Type B pancreatic cell (in vitro differentiated cells): ENCODE data around the gene PCBP3. TPM values are rescaled to one million over a fixed set of nuclear protein-coding genes. Genes with fewer than 3 reads are reported as not detected.
"Not testable (repeated sequence)": the region's sequence is repeated elsewhere in the genome, so short reads cannot be mapped to it uniquely, and the experiment has no call there.

Experiments used
- DNase-seq: peaks from one replicate; pipeline ENCODE4 v3.0.0; 2021; ENCODE audit warnings: mixed read lengths; ENCODE audit not compliant: unreplicated experiment; ENCODE audit errors: extremely low spot score
- H3K27ac Mint-ChIP-seq: 2 replicates; pipeline ENCODE4 v1.8.0; 2021; ENCODE audit warnings: mild to moderate bottlenecking, mixed read lengths
- H3K27me3 Mint-ChIP-seq: 2 replicates; pipeline ENCODE4 v1.8.0; 2021; ENCODE audit warnings: mixed read lengths
- H3K36me3 Mint-ChIP-seq: 2 replicates; pipeline ENCODE4 v1.8.0; 2021; ENCODE audit warnings: mixed read lengths
- H3K4me1 Mint-ChIP-seq: one replicate; pipeline ENCODE4 v1.8.0; 2021; ENCODE audit warnings: mixed read lengths; ENCODE audit not compliant: unreplicated experiment
- H3K4me3 Mint-ChIP-seq: 2 replicates; pipeline ENCODE4 v1.8.0; 2021; ENCODE audit warnings: mild to moderate bottlenecking, mixed read lengths
- H3K9me3 Mint-ChIP-seq: 2 replicates; pipeline ENCODE4 v1.8.0; 2021; ENCODE audit warnings: mixed read lengths
- total RNA-seq: library from RNA; stranded (reverse); gene quantifications from 2 replicates; pipeline ENCODE4 v1.2.1, GENCODE V29; 2021; ENCODE audit warnings: low replicate concordance
- TF ChIP-seq, protein P1 (sequence below): fragments of 200-600 bp; sonication (generic); conservative IDR thresholded peaks from 2 replicates; pipeline ENCODE4 v1.5.0; 2021; ENCODE audit warnings: antibody characterized with exemption, mild to moderate bottlenecking

The PCBP3 gene
- total RNA-seq, 1 donor from 2014 or later = 5.5 TPM

DNA sequence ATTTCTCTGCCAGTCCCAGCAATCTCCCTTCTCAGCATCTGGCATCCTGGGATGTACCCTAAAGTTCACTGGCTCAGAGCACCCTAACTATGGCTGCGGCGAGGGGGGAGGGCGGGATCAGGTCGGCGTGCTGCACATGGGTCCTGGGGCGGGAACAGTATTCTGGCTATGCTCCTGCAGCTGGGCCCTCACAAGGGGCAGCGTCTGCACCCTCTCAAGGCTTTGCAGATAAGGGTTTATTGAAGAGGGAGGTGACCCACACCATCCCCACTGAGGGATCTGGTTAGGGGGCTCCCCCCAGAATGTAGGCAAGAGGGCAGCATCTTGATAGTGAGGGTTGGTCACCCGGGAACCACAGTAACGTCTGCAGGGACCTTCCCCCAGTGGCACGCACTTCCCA lies 44.9 kb upstream of the PCBP3 start:
- H3K4me3 Mint-ChIP-seq = no peak overlapping the region
- no peak overlapping the region for H3K27ac Mint-ChIP-seq
- no peak for DNase-seq
- TF ChIP-seq, protein P1, sequence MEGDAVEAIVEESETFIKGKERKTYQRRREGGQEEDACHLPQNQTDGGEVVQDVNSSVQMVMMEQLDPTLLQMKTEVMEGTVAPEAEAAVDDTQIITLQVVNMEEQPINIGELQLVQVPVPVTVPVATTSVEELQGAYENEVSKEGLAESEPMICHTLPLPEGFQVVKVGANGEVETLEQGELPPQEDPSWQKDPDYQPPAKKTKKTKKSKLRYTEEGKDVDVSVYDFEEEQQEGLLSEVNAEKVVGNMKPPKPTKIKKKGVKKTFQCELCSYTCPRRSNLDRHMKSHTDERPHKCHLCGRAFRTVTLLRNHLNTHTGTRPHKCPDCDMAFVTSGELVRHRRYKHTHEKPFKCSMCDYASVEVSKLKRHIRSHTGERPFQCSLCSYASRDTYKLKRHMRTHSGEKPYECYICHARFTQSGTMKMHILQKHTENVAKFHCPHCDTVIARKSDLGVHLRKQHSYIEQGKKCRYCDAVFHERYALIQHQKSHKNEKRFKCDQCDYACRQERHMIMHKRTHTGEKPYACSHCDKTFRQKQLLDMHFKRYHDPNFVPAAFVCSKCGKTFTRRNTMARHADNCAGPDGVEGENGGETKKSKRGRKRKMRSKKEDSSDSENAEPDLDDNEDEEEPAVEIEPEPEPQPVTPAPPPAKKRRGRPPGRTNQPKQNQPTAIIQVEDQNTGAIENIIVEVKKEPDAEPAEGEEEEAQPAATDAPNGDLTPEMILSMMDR = no peak
- peaks cover 6% of the 10 kb centered on the region for H3K9me3 Mint-ChIP-seq
- peaks cover 30% of the 10 kb centered on the region for H3K27me3 Mint-ChIP-seq
- H3K36me3 Mint-ChIP-seq = no peaks in the 10 kb centered on the region
- no peaks in the 10 kb centered on the region for H3K4me1 Mint-ChIP-seq

DNA sequence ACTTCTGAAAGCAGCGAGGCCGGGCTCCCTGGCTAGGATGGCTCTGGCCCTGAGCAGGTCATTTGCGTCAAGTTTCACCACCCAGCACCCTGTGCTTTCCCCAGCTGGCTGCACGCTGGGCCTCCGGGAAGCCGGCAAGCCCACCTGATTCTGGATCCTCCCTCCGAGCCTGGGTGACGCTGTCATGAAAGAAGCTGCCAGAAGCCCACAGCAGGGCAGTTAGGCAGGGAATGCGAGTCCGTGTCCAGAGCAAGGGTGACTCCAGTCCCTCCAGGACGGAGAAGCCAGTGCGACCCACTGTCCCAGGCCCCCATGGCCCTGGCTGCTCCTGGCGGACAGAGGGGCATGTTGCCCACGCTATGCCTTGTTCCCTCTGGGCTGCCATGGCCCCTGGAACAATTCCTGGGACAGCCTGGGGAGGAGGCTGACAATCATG lies 44.4 kb upstream of the PCBP3 start:
- Mint-ChIP-seq H3K4me3 (no peak overlapping the region), H3K27me3 (peaks cover 32% of the 10 kb centered on the region), H3K36me3 (no peaks in the 10 kb centered on the region), H3K4me1 (no peaks in the 10 kb centered on the region), H3K9me3 (peaks cover 10% of the 10 kb centered on the region), H3K27ac (no peak overlapping the region)
- no peak for DNase-seq
- TF ChIP-seq, protein P1 = no peak

DNA sequence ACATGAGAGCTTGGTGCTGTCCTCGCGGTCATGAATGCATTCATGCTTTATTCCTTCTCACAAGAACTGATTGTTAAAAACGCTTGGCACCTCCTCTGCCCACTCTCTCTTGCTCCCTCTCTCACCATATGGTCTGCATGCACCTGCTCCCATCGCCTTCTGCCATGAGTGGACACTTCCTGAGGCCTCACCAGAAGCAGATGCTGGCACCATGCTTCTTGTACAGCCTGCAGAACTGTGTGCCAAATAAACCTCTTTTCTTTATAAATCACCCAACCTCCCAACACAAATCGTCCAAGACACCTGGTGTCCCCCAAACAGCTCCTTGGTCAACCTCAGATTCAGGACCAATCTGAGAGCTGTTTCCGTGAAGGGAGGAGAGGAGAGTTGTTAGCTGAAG lies 43.3 kb upstream of the PCBP3 start:
- TF ChIP-seq, protein P1 = no peak
- Mint-ChIP-seq H3K4me1 (no peaks in the 10 kb centered on the region), H3K27ac (no peak overlapping the region), H3K9me3 (peaks cover 10% of the 10 kb centered on the region), H3K27me3 (peaks cover 28% of the 10 kb centered on the region), H3K36me3 (no peaks in the 10 kb centered on the region), H3K4me3 (no peak overlapping the region)
- DNase-seq = no peak

DNA sequence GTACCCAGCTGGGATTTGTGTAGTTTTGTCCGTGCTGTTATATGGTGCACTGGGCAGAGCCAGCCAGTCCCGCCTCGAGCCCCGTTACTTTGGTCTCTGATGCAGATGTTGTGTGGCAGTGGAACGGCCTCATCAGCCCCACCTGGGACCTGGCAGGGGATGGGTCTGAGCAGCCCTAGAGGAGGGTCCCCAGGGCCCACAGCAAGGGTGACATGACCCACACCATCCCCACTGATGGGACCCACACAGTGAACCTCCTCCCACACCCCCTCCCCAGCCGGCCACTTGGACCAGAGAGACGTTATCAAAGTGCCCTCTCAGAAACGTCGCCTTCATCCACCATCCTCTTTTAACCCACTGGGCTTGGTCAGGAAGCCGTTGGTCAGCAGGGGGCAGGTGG lies 42.0 kb upstream of the PCBP3 start:
- H3K27me3 Mint-ChIP-seq = peaks cover 21% of the 10 kb centered on the region
- H3K4me3 Mint-ChIP-seq = no peak overlapping the region
- peaks cover 10% of the 10 kb centered on the region for H3K9me3 Mint-ChIP-seq
- TF ChIP-seq, protein P1 = no peak
- DNase-seq = no peak
- H3K36me3 Mint-ChIP-seq = no peaks in the 10 kb centered on the region
- no peak overlapping the region for H3K27ac Mint-ChIP-seq
- no peaks in the 10 kb centered on the region for H3K4me1 Mint-ChIP-seq

DNA sequence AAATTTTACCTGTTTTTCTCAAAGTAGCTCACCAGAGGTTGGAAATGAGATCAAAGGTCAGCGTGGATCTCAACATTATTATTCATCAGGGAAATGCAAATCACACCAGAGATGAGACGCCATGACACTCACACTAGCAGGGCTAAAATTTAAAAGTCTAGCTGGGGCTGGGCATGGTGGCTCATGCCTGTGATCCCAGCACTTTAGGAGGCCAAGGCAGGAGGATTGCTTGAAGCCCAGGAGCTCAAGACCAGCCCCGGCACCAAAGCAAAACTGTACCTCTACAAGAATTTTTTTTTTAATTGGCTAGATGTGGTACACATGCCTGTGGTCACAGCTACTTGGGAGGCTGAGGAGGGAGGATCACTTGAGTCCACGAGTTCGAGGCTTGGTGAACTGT lies 41.4 kb upstream of the PCBP3 start:
- TF ChIP-seq, protein P1 = no peak
- peaks cover 18% of the 10 kb centered on the region for H3K27me3 Mint-ChIP-seq
- H3K36me3 Mint-ChIP-seq = no peaks in the 10 kb centered on the region
- no peak overlapping the region for H3K27ac Mint-ChIP-seq
- no peak for DNase-seq
- no peak overlapping the region for H3K4me3 Mint-ChIP-seq
- H3K4me1 Mint-ChIP-seq = no peaks in the 10 kb centered on the region
- peaks cover 10% of the 10 kb centered on the region for H3K9me3 Mint-ChIP-seq

DNA sequence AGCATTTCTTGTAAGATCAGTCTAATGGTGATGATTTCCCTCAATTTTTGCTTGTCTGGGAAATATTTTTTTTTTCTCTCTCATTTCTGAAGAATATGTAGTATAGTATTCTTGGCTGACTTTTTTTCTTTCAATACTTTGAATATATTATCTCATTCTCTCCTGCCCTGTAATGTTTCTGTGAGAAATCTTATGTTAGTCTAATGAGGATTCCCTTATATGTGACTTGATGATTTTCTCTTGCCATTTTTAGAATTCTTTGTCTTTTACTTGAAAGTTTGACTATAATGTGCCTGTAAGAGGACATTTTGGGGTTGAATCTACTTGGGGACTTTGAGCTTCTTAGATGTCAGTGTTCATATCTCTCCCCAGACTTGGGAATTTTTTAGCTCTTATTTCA lies 40.0 kb upstream of the PCBP3 start:
- TF ChIP-seq, protein P1 = no peak
- peaks cover 10% of the 10 kb centered on the region for H3K9me3 Mint-ChIP-seq
- no peak overlapping the region for H3K4me3 Mint-ChIP-seq
- no peaks in the 10 kb centered on the region for H3K4me1 Mint-ChIP-seq
- no peak for DNase-seq
- H3K27me3 Mint-ChIP-seq = peaks cover 30% of the 10 kb centered on the region
- no peaks in the 10 kb centered on the region for H3K36me3 Mint-ChIP-seq
- no peak overlapping the region for H3K27ac Mint-ChIP-seq

DNA sequence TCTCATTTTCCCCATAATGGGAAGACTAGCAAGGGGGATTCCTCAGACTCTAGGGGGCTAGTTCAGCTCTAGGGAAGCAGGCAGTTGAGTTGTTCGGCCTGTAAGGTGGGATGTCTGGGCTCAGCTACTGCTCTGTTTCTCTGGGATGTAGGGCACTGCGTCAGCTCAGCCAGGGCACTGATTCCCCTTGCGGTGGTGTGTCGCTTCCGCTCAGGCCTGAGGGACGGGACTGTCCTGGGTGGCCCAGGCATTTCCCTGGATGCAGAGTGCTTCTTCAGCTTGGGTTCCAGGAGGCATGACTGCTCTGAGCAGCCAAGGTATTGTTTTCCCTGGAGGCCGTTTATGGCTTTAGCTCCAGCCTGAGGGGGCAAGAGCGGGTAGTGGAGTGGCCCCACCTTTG lies 38.8 kb upstream of the PCBP3 start:
- not testable (repeated sequence) for H3K4me1 Mint-ChIP-seq, H3K9me3 Mint-ChIP-seq, H3K4me3 Mint-ChIP-seq, DNase-seq, H3K36me3 Mint-ChIP-seq, H3K27ac Mint-ChIP-seq
- peaks cover 35% of the 10 kb centered on the region for H3K27me3 Mint-ChIP-seq
